ENCODE data around the gene LAMP2. TPM values are rescaled to one million over a fixed set of nuclear protein-coding genes. Genes with fewer than 3 reads are reported as not detected.

The LAMP2 gene
- total and polyA plus RNA-seq, 2 of the 8 experiments (the other 6 are each of a cell fraction or from before 2014, with no cell fraction given): 21.2 to 29.9 TPM

DNA sequence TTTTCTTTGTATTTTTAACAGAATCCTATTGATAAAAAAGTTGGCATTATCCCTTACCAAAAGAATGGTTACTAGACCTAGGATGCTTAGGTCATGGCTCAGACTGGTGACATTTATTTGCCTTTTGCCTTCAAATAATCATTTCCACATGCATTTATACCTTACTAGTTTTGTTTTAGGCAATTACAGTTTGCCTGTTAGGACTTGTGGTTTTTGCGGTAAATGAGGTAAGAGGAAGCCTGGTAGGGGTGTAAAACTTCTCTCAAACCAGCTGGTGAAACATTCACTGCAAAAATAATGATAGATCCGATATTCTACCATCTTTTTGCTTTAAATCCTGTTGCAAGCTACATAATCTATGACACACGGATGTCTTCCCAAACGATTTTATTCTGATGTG, 12.1 kb downstream of the LAMP2 start:
- Histone ChIP-seq H3K14ac (ENCODE audit: insufficient read length) (no peak overlapping the region), H4K5ac (ENCODE audit: insufficient read length, low read depth, low read length) (no peak overlapping the region), H3K9ac (replicated peaks in 1 of 4; ENCODE audit: extremely low read depth in 1 of 4, low read depth in 3 of 4, low read length in 3 of 4) (no peak overlapping the region), H3K79me1 (ENCODE audit: low read depth, low read length) (no peaks in the 10 kb centered on the region), H3K9me3 (ENCODE audit: insufficient read depth in 2 of 2, low read depth in 1 of 2, low read length in 1 of 2) (no peaks in the 10 kb centered on the region), H3K23me2 (ENCODE audit: low read depth, low read length) (no peaks in the 10 kb centered on the region), H3K23ac (ENCODE audit: insufficient read length) (no peak overlapping the region), H3K4me3 (ENCODE audit: extremely low read depth in 1 of 4, insufficient read depth in 2 of 4, low read depth in 3 of 4, low read length in 4 of 4) (no peak overlapping the region), H2BK12ac (ENCODE audit: low read depth, low read length) (no peak overlapping the region), H3K4me2 (ENCODE audit: insufficient read depth in 1 of 2, low read depth in 2 of 2, low read length in 2 of 2) (no peak overlapping the region), H2AFZ (ENCODE audit: low read length) (no peak overlapping the region), H3K18ac (ENCODE audit: extremely low read depth, low read length) (no peak overlapping the region), H2BK120ac (replicated peaks; ENCODE audit: low read depth, low read length) (no peak overlapping the region), H4K8ac (ENCODE audit: extremely low read depth, insufficient read depth, low read length) (no peak overlapping the region), H2BK20ac (ENCODE audit: low read length) (no peak overlapping the region), H3K56ac (replicated peaks; ENCODE audit: insufficient read length, low read depth, low read length) (no peak overlapping the region), H2BK15ac (ENCODE audit: low read length) (no peak overlapping the region), H2AK5ac (ENCODE audit: low read depth, low read length) (no peak overlapping the region), H3K4me1 (replicated peaks in 1 of 4; ENCODE audit: control insufficient read depth in 3 of 4, insufficient read depth in 4 of 4, low read length in 3 of 4) (no peaks in the 10 kb centered on the region), H3K79me2 (ENCODE audit: control insufficient read depth in 1 of 2, insufficient read depth in 2 of 2, low read length in 2 of 2) (peaks cover 0 to 11% of the 10 kb centered on the region in 2 experiments; a peak in 2 of 4 replicates), H3K27ac (ENCODE audit: low read depth, low read length) (no peak overlapping the region), H4K91ac (replicated peaks; ENCODE audit: insufficient read length, low read length) (no peak overlapping the region), H2BK5ac (ENCODE audit: low read depth, low read length) (no peak overlapping the region), H4K20me1 (replicated peaks in 1 of 2; ENCODE audit: control insufficient read depth in 1 of 2, insufficient read depth in 2 of 2, low read length in 2 of 2) (no peaks in the 10 kb centered on the region), H3K27me3 (replicated peaks in 1 of 4; ENCODE audit: control insufficient read depth in 3 of 4, extremely low read depth in 1 of 4, insufficient read depth in 3 of 4, low read length in 3 of 4) (no peaks in the 10 kb centered on the region), H3K4ac (replicated peaks; ENCODE audit: insufficient read length, low read depth, low read length) (no peak overlapping the region), H3K36me3 (ENCODE audit: control insufficient read depth in 2 of 4, insufficient read depth in 4 of 4, low read length in 3 of 4) (peaks cover 0 to 12% (median 0%) of the 10 kb centered on the region in 4 experiments; a peak in 1 of 8 replicates)
- 72% methylated on average over 4 of the region's 4 CpGs; no CpG with 5 or more reads in 1 of the 2 experiments for WGBS, 2 experiments (ENCODE audit: extremely low coverage in 1 of 2, insufficient coverage in 1 of 2, insufficient read length in 1 of 2, insufficient replicate concordance in 2 of 2, low coverage in 1 of 2, low lambda C conversion rate in 2 of 2, missing lambda C conversion rate in 1 of 2)
- CTCF ChIA-PET (ENCODE audit: partially characterized antibody): interaction anchor here (1.2 kb wide), 1 partner anchor 148 kb away, joined by 5 read pairs; no protein-coding TSS in a partner anchor
- FAIRE-seq (no peak), DNase-seq (ENCODE audit: low read depth in 1 of 2, low spot score in 2 of 2) (no peak)
- POLR2A ChIA-PET (ENCODE audit: partially characterized antibody): no interaction called here
- TF ChIP-seq POU5F1 (IDR thresholded peaks at IDR 0.05; ENCODE audit: low read depth, low read length) (no peak), CTBP2 (IDR thresholded peaks at IDR 0.05; ENCODE audit: borderline replicate concordance, insufficient read depth, insufficient read length, low read length) (no peak), BACH1 (IDR thresholded peaks at IDR 0.05; ENCODE audit: low read length) (no peak), BRCA1 (IDR thresholded peaks at IDR 0.05; ENCODE audit: low read depth, low read length) (no peak), USF2 (IDR thresholded peaks at IDR 0.05; ENCODE audit: low read length) (no peak), SUZ12 (IDR thresholded peaks at IDR 0.05; ENCODE audit: low read length) (no peak), CBX5 (IDR thresholded peaks at IDR 0.05; ENCODE audit: low read depth, low read length) (no peak), CHD2 (IDR thresholded peaks at IDR 0.05; ENCODE audit: low read length) (no peak), CBX8 (IDR thresholded peaks at IDR 0.05; ENCODE audit: borderline replicate concordance, low read depth, low read length) (no peak), RAD21 (IDR thresholded peaks at IDR 0.05 in 1 of 2, conservative IDR thresholded peaks at IDR 0.05 in 1 of 2; ENCODE audit: low read depth in 2 of 2, low read length in 2 of 2) (no peak)
